A549 treated with CpdA at 1 μM for 4 hours (cell line): ENCODE measurements around the gene NAA10. TPM values are rescaled to one million over a fixed set of nuclear protein-coding genes. Genes with fewer than 3 reads are reported as not detected.

Source experiments
- total RNA-seq: library from RNA; stranded (reverse); fragments of 200-300 nt; extraction: Qiagen RNA extraction; gene quantifications from 5 replicates; pipeline ENCODE4 v1.2.3, GENCODE V29; 2022; ENCODE audit warnings: low read depth

NAA10 gene
- total RNA-seq: 208 to 230 TPM (median 214 TPM) in 5 replicates

GRCh38 chrX:153934762-153935325 lies at the start of gene NAA10:
Gene NAA10 (minus strand): TSS chrX:153935037. CDS start chrX:153934904, 133 bp downstream.

DNA sequence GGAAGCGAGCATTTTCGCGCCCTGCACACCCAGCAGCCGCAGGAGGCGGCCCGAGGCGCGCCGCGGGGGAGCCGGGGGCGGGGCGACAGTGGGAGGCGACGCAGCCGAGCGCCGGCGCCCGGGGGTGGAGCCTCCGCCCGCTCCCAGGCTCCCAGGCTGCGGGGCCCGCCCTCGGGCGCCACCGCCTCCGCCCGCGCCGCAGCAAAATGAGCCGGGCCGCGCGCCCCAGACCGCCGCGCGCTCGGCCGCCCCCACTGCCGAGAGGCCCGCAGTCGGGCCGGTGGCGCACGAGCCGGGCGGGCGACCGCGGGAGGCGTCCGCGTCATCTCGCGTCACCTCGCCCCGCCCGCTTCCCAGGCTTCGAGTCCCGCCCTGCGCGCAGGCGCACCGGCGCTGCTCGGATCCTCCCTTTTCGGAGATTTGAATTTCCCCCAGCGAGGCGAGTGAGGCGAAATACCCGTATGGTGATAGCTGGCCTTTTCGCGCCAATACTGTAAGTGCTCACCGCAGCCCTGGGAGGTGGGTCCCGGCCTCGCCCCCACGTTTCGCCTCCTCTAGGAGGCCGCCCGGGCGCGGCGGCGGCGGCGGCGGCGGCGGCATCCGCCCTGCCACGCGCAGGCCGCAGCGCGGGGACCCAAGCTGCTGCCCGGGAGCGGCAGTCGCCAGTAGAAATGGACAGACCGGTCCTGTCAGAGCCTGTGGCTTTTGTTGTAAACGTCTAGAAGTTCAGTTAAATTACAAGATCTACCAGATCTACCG lies 37.7 kb upstream of the NAA10 start, which contains the start of gene TMEM187:
Gene TMEM187 (plus strand): TSS at position 387 of the 759 bp plus-strand sequence. CDS start 9,309 bp downstream, outside the sequence.

DNA sequence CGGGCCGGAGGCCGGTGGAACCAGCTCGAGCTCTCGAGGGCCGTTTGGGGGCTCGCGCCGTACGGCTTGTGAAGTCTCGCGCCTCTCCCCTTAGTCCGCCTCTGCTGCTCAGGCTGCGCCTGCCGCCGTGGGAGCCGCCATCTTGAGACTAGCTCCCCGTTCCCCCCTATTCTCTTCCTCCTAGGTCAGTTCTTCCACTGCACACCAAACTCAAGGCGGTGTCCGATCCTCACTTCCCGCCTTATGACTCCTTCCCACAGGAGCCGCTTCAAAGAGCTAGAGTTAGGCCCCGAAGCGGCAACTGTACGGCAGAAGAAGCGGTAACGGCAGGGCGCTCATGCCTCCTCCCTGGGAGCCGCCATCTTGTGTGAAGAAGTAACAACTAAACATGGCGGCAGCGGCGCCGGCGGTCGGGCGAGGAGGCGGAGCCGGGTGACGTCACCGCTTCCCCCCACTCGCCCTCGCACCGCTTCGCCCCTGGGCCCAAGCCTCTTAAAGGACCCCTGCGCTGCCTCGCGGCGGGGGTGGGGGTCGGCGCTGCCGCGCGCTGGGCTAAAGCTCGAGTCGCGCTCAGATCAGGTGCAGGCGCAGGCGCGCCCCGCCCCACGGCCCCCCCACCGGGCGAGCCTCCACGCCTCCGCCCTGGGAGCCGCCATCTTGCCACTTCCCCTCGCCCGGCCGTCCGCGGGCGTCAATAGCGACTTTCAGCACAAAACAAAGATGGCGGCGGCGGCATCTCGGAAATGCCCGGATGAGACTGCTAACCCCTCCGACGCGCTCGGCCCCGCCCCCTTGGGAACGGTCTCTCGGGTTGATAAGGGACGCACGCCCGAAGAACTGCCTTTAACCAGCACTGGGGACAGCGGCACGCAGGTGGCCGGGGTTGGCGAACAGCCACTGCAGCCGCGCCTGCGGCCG lies 36.9 kb upstream of the NAA10 start, which contains the start of gene HCFC1:
Gene HCFC1 (minus strand): TSS at position 369 of the 918 bp plus-strand sequence. CDS start 978 bp downstream, outside the sequence.

DNA sequence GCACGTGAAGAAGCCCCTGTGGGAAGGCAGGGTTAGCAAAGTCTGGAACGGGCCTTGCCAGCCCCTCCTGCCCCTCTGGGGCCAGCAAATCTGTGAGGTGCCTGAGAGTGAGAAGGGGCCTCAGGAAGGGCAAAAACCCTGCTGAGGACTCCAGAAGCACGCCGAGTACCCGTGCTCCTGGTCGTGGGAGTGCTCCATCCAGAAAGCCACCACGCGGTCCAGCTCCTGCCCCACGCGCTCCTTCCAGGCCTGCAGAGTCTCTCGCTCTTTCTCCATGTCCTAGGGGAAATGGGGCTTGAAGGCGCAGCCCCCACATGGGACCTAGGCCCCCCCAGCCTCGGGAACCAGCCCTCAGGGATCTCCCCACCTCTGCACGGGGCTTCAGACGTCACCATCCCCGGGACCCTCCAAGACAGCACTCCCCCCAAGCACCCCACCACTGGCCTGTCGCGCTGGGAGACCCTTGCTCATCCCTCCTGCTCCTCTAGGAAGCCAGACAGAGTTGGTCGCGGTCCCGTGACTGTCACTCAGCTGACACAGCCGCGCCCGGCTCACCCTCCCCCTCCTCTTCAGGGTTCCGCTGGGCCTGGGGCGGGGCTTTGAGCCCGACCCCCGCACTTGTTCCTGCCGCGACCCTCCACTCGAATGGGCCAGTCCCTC lies 9.4 kb upstream of the NAA10 start, which contains the start of gene RENBP:
Gene RENBP (minus strand): TSS at position 504 of the 660 bp plus-strand sequence. CDS start 33 bp downstream, at position 471.

DNA sequence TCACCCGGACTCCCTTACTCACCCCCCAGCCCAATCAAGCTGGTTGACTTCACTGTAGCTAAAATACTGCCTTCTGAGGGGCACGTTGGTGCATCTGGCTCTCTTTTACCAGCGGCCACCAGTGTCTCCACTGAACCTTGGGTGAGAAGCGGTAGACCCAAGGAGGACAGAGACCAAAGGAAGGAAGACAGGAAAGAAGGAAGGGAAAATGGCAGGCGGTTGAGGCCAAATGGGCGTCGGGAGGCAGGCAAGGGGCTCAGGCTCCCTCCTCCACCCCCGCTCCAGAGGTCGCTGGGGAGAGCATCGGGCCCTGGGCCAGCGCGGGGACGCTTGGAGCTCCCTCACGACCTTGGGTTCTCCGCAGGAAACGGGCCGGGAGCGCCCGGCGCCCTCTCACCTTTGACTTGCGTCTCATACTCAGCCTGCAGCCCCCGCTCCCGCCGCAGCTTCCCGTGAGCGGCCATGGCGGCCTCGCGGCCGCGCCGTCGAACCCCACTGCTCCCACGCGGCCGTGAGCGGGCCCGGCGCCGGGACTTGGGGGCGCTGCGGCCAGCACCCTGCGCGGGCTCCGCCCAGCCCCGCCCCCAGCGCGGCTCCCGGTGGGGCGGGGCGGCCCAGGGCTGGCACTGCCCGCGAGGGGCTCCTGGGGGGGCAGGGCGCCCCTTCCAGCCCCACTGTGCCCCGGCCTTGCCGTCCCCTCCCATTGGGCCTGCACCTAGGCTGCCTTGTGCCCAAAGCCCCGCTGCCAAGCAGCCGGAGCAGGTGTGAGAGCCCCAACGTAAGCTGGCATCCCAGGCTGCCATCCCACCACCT lies 8.9 kb downstream of the NAA10 start, which contains the start of gene ARHGAP4:
Gene ARHGAP4 (minus strand): TSS at position 526 of the 813 bp plus-strand sequence. CDS start 62 bp downstream, at position 464.

DNA sequence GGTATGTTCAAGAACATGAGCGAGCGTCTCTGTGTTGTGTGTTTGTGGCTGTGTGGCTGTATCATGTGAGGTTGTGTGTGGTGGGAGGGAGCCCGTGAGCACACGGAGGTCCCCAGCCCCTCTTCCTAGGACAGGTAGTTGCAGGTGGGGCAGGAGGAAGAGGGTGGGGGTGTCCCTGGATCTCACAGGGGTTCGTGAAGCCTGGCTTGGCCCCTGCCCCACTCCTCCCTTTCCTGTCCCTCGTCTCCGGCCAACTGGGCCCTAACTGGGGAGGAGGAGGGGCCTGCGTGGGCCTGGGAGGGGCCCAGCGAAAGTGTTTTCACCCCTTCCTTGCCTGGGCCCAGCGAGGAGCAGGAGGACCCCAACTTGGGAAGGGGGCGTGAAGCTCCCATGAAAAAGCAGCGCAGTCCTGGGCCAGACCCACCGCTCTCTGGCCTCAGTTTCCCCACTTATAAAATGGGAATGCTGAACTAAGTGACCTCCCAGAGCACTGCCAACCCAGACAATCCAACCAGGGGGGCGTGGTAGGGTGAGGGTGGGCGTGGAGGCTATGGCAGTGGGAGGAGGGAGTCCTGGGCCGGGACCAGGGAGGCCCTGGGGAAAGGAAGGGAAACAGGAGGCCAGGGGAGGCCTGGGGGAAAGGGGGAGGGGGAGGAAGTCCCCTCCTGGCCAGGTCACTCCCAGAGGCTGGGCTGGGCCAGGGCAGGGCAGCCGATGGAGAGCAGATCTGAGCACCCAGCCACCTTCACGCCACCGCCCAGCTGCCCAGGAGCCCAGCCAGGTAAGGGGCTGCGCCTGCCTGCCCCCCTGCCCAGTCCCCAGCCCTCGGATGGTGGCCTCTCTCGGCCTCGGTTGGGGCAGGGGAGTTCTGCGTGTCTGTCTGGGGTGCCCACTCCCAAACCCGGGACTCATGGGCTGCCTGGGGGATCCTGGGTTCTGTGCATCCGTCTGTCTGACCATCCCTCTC lies 30.6 kb downstream of the NAA10 start, which contains the start of gene AVPR2:
Gene AVPR2 (plus strand): TSS at position 683 of the 967 bp plus-strand sequence. CDS start 473 bp downstream, outside the sequence.

DNA sequence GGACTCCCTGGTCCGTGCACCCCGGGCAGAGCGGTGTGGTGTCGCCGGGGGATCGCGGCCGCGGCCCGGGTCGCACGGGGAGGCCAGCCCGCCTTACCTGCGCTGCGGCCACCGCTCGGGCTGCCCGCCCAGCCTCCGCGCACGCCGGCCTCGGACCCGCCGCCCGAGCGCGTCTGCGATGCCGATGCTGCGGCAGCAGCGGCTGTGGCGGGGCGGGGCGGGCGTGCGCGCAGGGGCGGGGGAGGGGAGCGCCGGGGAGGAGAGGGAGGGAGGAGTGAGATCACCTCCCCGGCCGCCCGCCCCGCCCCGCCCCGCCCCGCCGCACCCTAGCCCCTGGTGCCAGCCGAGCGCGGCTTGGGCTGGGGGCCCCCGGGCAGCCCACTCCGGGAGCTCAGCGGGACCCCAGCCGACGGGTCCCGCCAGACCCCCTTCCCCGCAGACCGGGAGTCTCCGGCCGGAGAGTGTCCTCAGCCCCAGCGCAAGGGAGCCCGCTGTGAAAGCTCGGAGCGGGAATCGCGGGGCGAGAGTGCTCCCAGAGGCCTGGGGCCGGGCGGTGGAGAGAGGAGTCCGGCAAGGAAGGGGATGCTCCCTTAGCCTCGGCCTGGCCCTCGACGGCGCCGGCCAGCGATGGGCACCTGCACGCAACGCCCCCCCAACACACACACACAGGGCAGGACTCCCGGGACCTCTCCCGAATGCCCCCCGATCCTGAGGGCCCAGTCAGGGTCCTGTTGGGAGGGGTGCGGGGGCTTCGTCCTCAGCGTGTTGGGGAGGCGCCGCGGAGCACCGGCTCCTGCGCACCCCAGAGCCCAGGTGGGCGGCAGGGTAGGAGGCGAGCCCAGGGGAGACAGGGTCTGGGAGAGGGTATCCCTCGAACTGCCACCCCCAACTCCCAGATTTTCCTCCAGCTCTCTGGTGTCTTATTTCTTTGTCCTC lies 48.6 kb downstream of the NAA10 start, which contains the start of gene L1CAM:
Gene L1CAM (minus strand): TSS at position 206 of the 936 bp plus-strand sequence. CDS start 10,337 bp downstream, outside the sequence.

Other genes starting within 250 kb of the NAA10 start
- gene SLC6A8, start 247.1 kb downstream of the NAA10 start, total RNA-seq: 10.2 to 13.2 TPM (median 11.1 TPM) in 5 replicates
- gene BCAP31, start 210.7 kb downstream of the NAA10 start, total RNA-seq: 359 to 414 TPM (median 373 TPM) in 5 replicates
- gene ABCD1, start 210.2 kb downstream of the NAA10 start, total RNA-seq: 2.0 to 4.1 TPM (median 3.8 TPM) in 5 replicates
- gene PLXNB3, start 170.8 kb downstream of the NAA10 start, total RNA-seq: 3.0 to 4.1 TPM (median 3.7 TPM) in 5 replicates
- gene SRPK3, start 154.0 kb downstream of the NAA10 start, total RNA-seq: 0.07 to 0.10 TPM in 2 of 5 replicates, not detected in the others
- 57.5 to 63.5 TPM (median 61.5 TPM) in 5 replicates for gene IDH3G, start 140.7 kb downstream of the NAA10 start, total RNA-seq
- gene SSR4, start 140.4 kb downstream of the NAA10 start, total RNA-seq: 364 to 443 TPM (median 420 TPM) in 5 replicates
- gene PDZD4, start 104.5 kb downstream of the NAA10 start, total RNA-seq: 2.7 to 3.5 TPM (median 3.0 TPM) in 5 replicates
- 19.6 to 26.8 TPM (median 21.1 TPM) in 5 replicates for gene L1CAM, start 48.9 kb downstream of the NAA10 start, total RNA-seq
- gene AVPR2, start 30.4 kb downstream of the NAA10 start, total RNA-seq: 0.07 to 0.12 TPM in 2 of 5 replicates, not detected in the others
- 0.75 to 2.2 TPM (median 1.6 TPM) in 5 replicates for gene ARHGAP4, start 8.8 kb downstream of the NAA10 start, total RNA-seq
- gene RENBP, start 9.6 kb upstream of the NAA10 start, total RNA-seq: 0.11 to 0.24 TPM (median 0.14 TPM) in 5 replicates
- 36.3 to 45.1 TPM (median 40.5 TPM) in 5 replicates for gene HCFC1, start 36.8 kb upstream of the NAA10 start, total RNA-seq
- 3.4 to 8.9 TPM (median 5.1 TPM) in 5 replicates for gene TMEM187, start 37.7 kb upstream of the NAA10 start, total RNA-seq
- gene IRAK1, start 84.9 kb upstream of the NAA10 start, total RNA-seq: 185 to 227 TPM (median 213 TPM) in 5 replicates
- 17.0 to 20.7 TPM (median 20.1 TPM) in 5 replicates for gene MECP2, start 162.7 kb upstream of the NAA10 start, total RNA-seq
- gene OPN1LW, start 209.2 kb upstream of the NAA10 start, total RNA-seq: not detected in 5 replicates
- gene OPN1MW, start 247.6 kb upstream of the NAA10 start, total RNA-seq: not detected in 5 replicates